ENCODE data around the gene HOXA7.

Gene HOXA7

GRCh38 chr7:27147199-27148030 is 9.1 kb downstream of the HOXA7 start, which contains the start of gene HOXA6:
Gene HOXA6, minus strand, starts transcription at chr7:27147774. Its CDS starts 25 bp downstream, at chr7:27147749.
- DNase-seq (ENCODE audit: low read depth), result peak; percentile 22

- no peak for DNase-seq (ENCODE audit: low read depth)
Observed at GRCh38 chr7:27146491-27147198, 9.8 kb downstream of the HOXA7 start.

GRCh38 chr7:27145914-27146412 is 10.5 kb downstream of the HOXA7 start:
- no peak for DNase-seq (ENCODE audit: low read depth)

GRCh38 chr7:27145165-27145913 is 11.1 kb downstream of the HOXA7 start:
- no peak for DNase-seq (ENCODE audit: low read depth)

- no peak for DNase-seq (ENCODE audit: low read depth)
Observed at GRCh38 chr7:27144781-27145164, 11.7 kb downstream of the HOXA7 start.

GRCh38 chr7:27143950-27144780 is 12.3 kb downstream of the HOXA7 start:
- no peak for DNase-seq (ENCODE audit: low read depth)

GRCh38 chr7:27143023-27143949 is 13.2 kb downstream of the HOXA7 start, which contains the start of gene HOXA5:
Gene HOXA5, minus strand, starts transcription at chr7:27143681. Its CDS starts 74 bp downstream, at chr7:27143607.
- DNase-seq (ENCODE audit: low read depth), result peak; percentile 91

GRCh38 chr7:27142580-27143022 is 13.9 kb downstream of the HOXA7 start:
- DNase-seq (ENCODE audit: low read depth), result no peak

GRCh38 chr7:27141923-27142579 is 14.4 kb downstream of the HOXA7 start:
- DNase-seq (ENCODE audit: low read depth), result no peak

GRCh38 chr7:27141137-27141922 is 15.1 kb downstream of the HOXA7 start:
- no peak for DNase-seq (ENCODE audit: low read depth)

GRCh38 chr7:27140126-27140857 is 16.2 kb downstream of the HOXA7 start:
- no peak for DNase-seq (ENCODE audit: low read depth)

GRCh38 chr7:27139334-27140125 is 16.9 kb downstream of the HOXA7 start:
- DNase-seq (ENCODE audit: low read depth), result no peak

- no peak for DNase-seq (ENCODE audit: low read depth)
Observed at GRCh38 chr7:27138985-27139333, 17.5 kb downstream of the HOXA7 start.

GRCh38 chr7:27138472-27138871 is 18.0 kb downstream of the HOXA7 start:
- DNase-seq (ENCODE audit: low read depth), result no peak

GRCh38 chr7:27137640-27138315 is 18.7 kb downstream of the HOXA7 start:
- DNase-seq (ENCODE audit: low read depth), result no peak

- DNase-seq (ENCODE audit: low read depth), result peak; percentile 84
Observed at GRCh38 chr7:27134392-27134791, 22.1 kb downstream of the HOXA7 start.
